Embryonic facial prominence (tissue), 1 donor: ENCODE measurements around the gene PAGR1.
"Not testable (repeated sequence)": the region's sequence is repeated elsewhere in the genome, so short reads cannot be mapped to it uniquely, and the experiment has no call there.

ENCODE experiments used
- DNase-seq: peaks from one replicate; pipeline ENCODE4 v3.0.0-alpha.2; 2016; ENCODE audit errors: extremely low spot score

PAGR1 gene

DNA sequence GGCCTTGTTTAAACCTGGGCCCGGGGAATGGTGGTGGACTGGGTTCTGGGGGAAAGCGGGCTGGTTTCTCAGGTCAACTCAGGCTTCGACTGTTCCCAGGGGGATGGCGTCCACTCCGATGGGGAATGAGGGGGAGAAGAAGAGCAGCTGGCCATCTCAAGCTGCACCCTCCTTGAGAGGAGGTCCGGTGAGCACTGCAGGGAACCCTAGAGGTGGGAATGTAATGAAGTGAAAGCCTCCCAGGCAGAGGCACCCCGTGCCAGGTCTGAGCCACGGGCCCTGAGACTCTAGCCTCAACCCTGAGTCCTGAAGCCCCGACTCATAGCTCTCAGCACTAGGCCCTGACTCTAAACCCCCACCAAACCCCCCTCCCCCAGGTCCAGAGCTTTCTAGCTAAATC lies 48.3 kb downstream of the PAGR1 start:
- DNase-seq = no peak

DNA sequence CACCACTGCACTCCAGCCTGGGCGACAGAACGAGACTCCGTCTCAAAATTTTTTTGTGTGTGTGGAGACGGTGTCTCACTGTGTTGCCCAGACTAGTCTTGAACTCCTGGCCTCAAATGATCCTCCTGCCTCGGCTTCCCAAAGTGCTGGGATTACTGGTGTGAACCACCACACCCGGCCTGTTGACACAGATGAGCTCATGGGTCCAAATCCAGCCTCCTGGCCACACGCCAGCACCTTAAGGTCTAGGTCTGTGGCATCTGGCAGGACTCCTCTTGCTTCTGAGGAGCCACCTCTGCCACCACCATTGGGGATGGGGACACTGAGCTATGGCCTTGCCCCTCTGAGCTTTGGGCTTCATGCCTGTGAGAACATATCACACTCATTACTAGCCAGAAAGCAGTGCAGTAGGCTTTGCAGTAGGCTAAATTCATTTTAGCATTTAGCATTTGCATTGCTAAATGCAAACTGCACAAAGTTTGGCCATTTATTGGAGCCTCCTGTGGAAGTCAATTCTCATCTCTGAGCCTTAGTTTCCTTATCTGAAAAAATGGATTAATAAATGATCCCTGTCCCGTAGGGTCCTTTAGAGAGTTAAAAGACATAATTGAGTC lies 52.6 kb downstream of the PAGR1 start:
- DNase-seq = no peak

DNA sequence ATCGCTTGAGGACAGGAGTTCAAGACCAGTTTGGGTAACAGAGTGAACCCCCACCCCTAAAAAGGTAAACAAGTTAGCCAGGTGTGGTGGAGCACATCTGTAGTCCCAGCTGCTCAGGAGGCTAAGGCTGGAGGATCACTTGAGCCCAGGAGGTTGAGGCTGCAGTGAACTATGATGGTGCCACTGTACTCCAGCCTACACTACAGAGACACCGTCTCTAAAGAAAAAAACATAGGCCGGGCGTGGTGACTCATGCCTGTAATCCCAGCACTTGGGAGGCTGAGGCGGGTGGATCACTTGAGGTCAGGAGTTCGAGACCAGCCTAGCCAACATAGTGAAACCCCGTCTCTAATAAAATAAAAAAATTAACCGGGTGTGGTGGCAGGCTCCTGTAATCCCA lies 53.1 kb downstream of the PAGR1 start:
- DNase-seq = not testable (repeated sequence)
